WI38 (cell line): ENCODE results near the gene HRH3.

ENCODE experiments used
- H3K4me3 ChIP-seq: 2 replicates; pipeline ENCODE4 v1.5.1; 2011; ENCODE audit warnings: low read depth, mild to moderate bottlenecking, control low read depth, low read length
- TF ChIP-seq, protein P1 (sequence below): IDR thresholded peaks from 2 replicates; pipeline ENCODE4 v1.5.1; 2012; ENCODE audit warnings: low read depth, mild to moderate bottlenecking, control low read depth, low read length

The HRH3 gene

GRCh38 chr20:62265365-62265764 lies 45.3 kb upstream of the HRH3 start:
- no peak overlapping the region for H3K4me3 ChIP-seq
- TF ChIP-seq, protein P1, sequence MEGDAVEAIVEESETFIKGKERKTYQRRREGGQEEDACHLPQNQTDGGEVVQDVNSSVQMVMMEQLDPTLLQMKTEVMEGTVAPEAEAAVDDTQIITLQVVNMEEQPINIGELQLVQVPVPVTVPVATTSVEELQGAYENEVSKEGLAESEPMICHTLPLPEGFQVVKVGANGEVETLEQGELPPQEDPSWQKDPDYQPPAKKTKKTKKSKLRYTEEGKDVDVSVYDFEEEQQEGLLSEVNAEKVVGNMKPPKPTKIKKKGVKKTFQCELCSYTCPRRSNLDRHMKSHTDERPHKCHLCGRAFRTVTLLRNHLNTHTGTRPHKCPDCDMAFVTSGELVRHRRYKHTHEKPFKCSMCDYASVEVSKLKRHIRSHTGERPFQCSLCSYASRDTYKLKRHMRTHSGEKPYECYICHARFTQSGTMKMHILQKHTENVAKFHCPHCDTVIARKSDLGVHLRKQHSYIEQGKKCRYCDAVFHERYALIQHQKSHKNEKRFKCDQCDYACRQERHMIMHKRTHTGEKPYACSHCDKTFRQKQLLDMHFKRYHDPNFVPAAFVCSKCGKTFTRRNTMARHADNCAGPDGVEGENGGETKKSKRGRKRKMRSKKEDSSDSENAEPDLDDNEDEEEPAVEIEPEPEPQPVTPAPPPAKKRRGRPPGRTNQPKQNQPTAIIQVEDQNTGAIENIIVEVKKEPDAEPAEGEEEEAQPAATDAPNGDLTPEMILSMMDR, result no peak

- TF ChIP-seq, protein P1, result no peak
- H3K4me3 ChIP-seq, result no peak overlapping the region
These were observed 43.3 kb upstream of the HRH3 start for GRCh38 chr20:62263396-62263795.

GRCh38 chr20:62262064-62262463 lies 42.0 kb upstream of the HRH3 start:
- TF ChIP-seq, protein P1, result no peak
- no peak overlapping the region for H3K4me3 ChIP-seq

- TF ChIP-seq, protein P1, result no peak
These were observed 39.2 kb upstream of the HRH3 start for GRCh38 chr20:62259294-62259565.

GRCh38 chr20:62258499-62259293 lies 38.6 kb upstream of the HRH3 start:
- TF ChIP-seq, protein P1, result no peak
- H3K4me3 ChIP-seq, result no peak overlapping the region

More at GRCh38 chr20:62259294-62259565, 39.2 kb upstream of the HRH3 start:
- H3K4me3 ChIP-seq, result no peak overlapping the region

DNA sequence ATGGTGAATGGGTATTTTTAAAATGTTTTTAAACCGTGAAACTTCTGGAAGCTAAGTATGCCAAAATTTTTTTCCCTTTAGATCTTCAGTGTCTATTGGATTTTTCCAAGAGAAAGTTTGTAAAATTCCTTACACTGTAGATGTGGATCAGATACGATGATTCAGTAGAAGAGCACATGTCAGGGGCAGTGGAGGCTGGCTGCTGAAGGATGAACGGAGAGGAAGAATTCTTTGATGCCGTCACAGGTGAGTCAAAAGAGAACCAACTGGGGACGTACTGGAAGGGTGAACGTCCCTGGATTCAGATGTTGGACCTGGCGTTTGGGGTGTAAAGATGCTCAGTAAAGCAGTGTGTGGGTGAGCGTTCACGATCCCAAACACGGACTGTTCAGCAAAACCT lies 35.9 kb upstream of the HRH3 start:
- no peak overlapping the region for H3K4me3 ChIP-seq
- TF ChIP-seq, protein P1, result no peak

DNA sequence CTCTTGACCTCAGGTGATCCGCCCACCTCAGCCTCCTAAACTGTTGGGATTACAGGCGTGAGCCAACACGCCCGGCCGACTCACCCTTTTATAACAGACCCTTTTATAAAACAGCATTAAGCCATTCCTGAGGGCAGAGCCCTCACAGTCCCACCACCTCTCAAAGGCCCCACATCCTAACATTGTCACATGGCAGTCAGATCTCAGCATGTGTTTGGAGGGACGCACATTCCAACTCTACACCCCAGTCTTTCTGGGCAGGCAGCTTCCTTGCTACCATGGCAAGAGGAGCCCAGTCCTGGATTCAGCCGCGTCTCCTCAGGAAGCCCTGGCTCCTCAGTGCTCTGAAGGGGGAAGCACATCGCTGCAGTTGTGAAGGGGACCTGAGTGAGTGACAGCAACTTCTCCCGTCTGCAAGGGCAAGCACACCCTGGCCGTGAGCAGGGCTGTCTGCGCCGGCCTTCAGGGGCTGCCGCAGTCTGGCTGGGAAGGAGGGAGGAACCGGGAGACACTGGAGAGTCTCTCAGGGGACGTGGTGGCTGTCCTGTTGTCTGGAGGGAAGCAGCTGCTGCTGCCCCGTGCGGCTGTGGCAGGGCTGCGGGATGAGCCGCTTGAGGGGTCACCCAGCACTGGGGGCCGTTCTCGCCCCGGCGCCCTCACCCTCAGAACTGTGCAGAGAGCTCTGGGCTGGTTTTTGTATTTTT lies 34.1 kb upstream of the HRH3 start:
- TF ChIP-seq, protein P1, result no peak
- no peak overlapping the region for H3K4me3 ChIP-seq
